NCI-H774 (cell line): ENCODE data around the gene CSMD2.
A peak's percentile ranks its signal among the peaks of the same experiment; 100 is the strongest.
"Not testable (repeated sequence)": the region's sequence is repeated elsewhere in the genome, so short reads cannot be mapped to it uniquely, and the experiment has no call there.

Experiments used
- DNase-seq: peaks from one replicate; lab custom pipeline; 2025; lab: John Stamatoyannopoulos, UW

Gene CSMD2

GRCh38 chr1:34052565-34052964 is 112.5 kb downstream of the CSMD2 start:
- DNase-seq = no peak

GRCh38 chr1:34050709-34051485 is 114.1 kb downstream of the CSMD2 start:
- DNase-seq = no peak

GRCh38 chr1:34049994-34050393 is 115.0 kb downstream of the CSMD2 start:
- DNase-seq = no peak

- DNase-seq = no peak
These were observed 115.6 kb downstream of the CSMD2 start for GRCh38 chr1:34049477-34049876.

- no peak for DNase-seq
These were observed 127.2 kb downstream of the CSMD2 start for GRCh38 chr1:34037856-34038255.

GRCh38 chr1:34037109-34037508 is 127.9 kb downstream of the CSMD2 start:
- no peak for DNase-seq

GRCh38 chr1:34034036-34034435 is 131.0 kb downstream of the CSMD2 start:
- DNase-seq = no peak

- no peak for DNase-seq
These were observed 135.1 kb downstream of the CSMD2 start for GRCh38 chr1:34029954-34030353.

- DNase-seq = no peak
These were observed 135.5 kb downstream of the CSMD2 start for GRCh38 chr1:34029515-34029914.

- no peak for DNase-seq
These were observed 136.5 kb downstream of the CSMD2 start for GRCh38 chr1:34028381-34029055.

- DNase-seq = no peak
These were observed 139.4 kb downstream of the CSMD2 start for GRCh38 chr1:34025675-34026074.

- DNase-seq = no peak
These were observed 140.5 kb downstream of the CSMD2 start for GRCh38 chr1:34024485-34024884.

GRCh38 chr1:34019741-34020552 is 145.1 kb downstream of the CSMD2 start:
- peak; percentile 24 for DNase-seq

- no peak for DNase-seq
These were observed 146.7 kb downstream of the CSMD2 start for GRCh38 chr1:34018285-34018684.

- not testable (repeated sequence) for DNase-seq
These were observed 148.7 kb downstream of the CSMD2 start for GRCh38 chr1:34016281-34016680.

- no peak for DNase-seq
These were observed 150.9 kb downstream of the CSMD2 start for GRCh38 chr1:34013958-34014737.

- no peak for DNase-seq
These were observed 151.9 kb downstream of the CSMD2 start for GRCh38 chr1:34013136-34013535.

- no peak for DNase-seq
These were observed 155.6 kb downstream of the CSMD2 start for GRCh38 chr1:34009340-34009985.

GRCh38 chr1:34007760-34008159 is 157.3 kb downstream of the CSMD2 start:
- no peak for DNase-seq

GRCh38 chr1:34005309-34005708 is 159.7 kb downstream of the CSMD2 start:
- no peak for DNase-seq

- DNase-seq = peak; percentile 71
These were observed 162.2 kb downstream of the CSMD2 start for GRCh38 chr1:34002810-34003209.
